Keratinocyte (primary cell): ENCODE data around the gene C2orf69. TPM values are rescaled to one million over a fixed set of nuclear protein-coding genes. Genes with fewer than 3 reads are reported as not detected.

Source experiments
- DNase-seq: peaks from one replicate; pipeline ENCODE4 v3.0.0-alpha.2; 2011; ENCODE audit warnings: low read depth, missing footprints, low spot score
- FAIRE-seq: peaks from 2 replicates; lab custom pipeline; 2011; peaks lifted over from hg19 to GRCh38; lab: Jason Lieb, UNC
- H2AFZ ChIP-seq: 2 replicates; pipeline ENCODE4 v1.6.0; 2012; ENCODE audit warnings: low read length, control low read depth, inconsistent platforms; ENCODE audit not compliant: control insufficient read depth
- H3K27ac ChIP-seq: 2 replicates; pipeline ENCODE4 v1.5.1; 2011; ENCODE audit warnings: low read length; ENCODE audit not compliant: control insufficient read depth, insufficient read depth
- H3K27me3 ChIP-seq: 3 replicates; pipeline ENCODE4 v1.6.0; 2011; ENCODE audit warnings: low read length; ENCODE audit not compliant: control insufficient read depth, insufficient read depth; ENCODE audit errors: extremely low read depth
- H3K36me3 ChIP-seq, 2 experiments: 2 replicates in 1 of 2; 3 replicates in 1 of 2; pipeline ENCODE4 v1.5.1; 2011; ENCODE audit warnings: low read length in 2 of 2, mild to moderate bottlenecking in 1 of 2; ENCODE audit not compliant: control insufficient read depth in 2 of 2, insufficient read depth in 2 of 2; ENCODE audit errors: extremely low read depth in 1 of 2
- H3K4me1 ChIP-seq: 3 replicates; pipeline ENCODE4 v1.5.1; 2011; ENCODE audit warnings: low read length; ENCODE audit not compliant: control insufficient read depth, insufficient read depth; ENCODE audit errors: extremely low read depth
- H3K4me2 ChIP-seq: 3 replicates; pipeline ENCODE4 v1.6.0; 2011; ENCODE audit warnings: low read depth, low read length; ENCODE audit not compliant: control insufficient read depth, insufficient read depth; ENCODE audit errors: extremely low read depth
- H3K4me3 ChIP-seq, 3 experiments: fragments of 200-600 bp in 1 of 3; sonication (generic) in 1 of 3; 2 replicates in 2 of 3; 3 replicates in 1 of 3; pipeline ENCODE4 v1.5.1; 2011 to 2016; ENCODE audit warnings: low read length in 3 of 3, mild to moderate bottlenecking in 3 of 3, control low read depth in 2 of 3, inconsistent platforms in 1 of 3, low read depth in 1 of 3, mixed read lengths in 1 of 3, mixed run types in 1 of 3, moderate library complexity in 1 of 3; ENCODE audit not compliant: control insufficient read depth in 2 of 3, insufficient read depth in 2 of 3; ENCODE audit errors: extremely low read depth in 1 of 3
- H3K79me2 ChIP-seq: 2 replicates; pipeline ENCODE4 v1.6.0; 2012; ENCODE audit warnings: low read length; ENCODE audit not compliant: control insufficient read depth, insufficient read depth
- H3K9ac ChIP-seq: 3 replicates; pipeline ENCODE4 v1.6.0; 2011; ENCODE audit warnings: low read length; ENCODE audit not compliant: control insufficient read depth, insufficient read depth; ENCODE audit errors: extremely low read depth
- H3K9me1 ChIP-seq: 3 replicates; pipeline ENCODE4 v1.6.0; 2011; ENCODE audit warnings: low read length; ENCODE audit not compliant: control insufficient read depth, insufficient read depth; ENCODE audit errors: extremely low read depth
- H3K9me3 ChIP-seq: 2 replicates; pipeline ENCODE4 v1.5.1; 2012; ENCODE audit warnings: low read depth, low read length; ENCODE audit not compliant: control insufficient read depth
- H4K20me1 ChIP-seq: 3 replicates; pipeline ENCODE4 v1.6.0; 2011; ENCODE audit warnings: low read length; ENCODE audit not compliant: control insufficient read depth, insufficient read depth; ENCODE audit errors: extremely low read depth
- CTCF ChIP-seq, 3 experiments: IDR thresholded peaks in 1 of 3; conservative IDR thresholded peaks in 1 of 3; optimal IDR thresholded peaks in 1 of 3; 2 replicates in 2 of 3; 3 replicates in 1 of 3; pipeline versions ENCODE3 to v1.5.1; 2011; ENCODE audit warnings: low read length in 3 of 3, mild to moderate bottlenecking in 3 of 3, moderate library complexity in 2 of 3, control low read depth in 1 of 3, inconsistent platforms in 1 of 3; ENCODE audit not compliant: insufficient read depth in 2 of 3; ENCODE audit errors: extremely low read depth in 1 of 3
- EZH2 ChIP-seq: IDR thresholded peaks from one replicate; pipeline ENCODE4 v1.6.1; 2012; ENCODE audit warnings: inconsistent platforms, mild to moderate bottlenecking, low read length, moderate library complexity
- dilution Hi-C: fragments of 300-500 bp; cut with MboI; formaldehyde crosslinking; loops from one replicate; pipeline ENCODE4 v1.7.0; 2020; ENCODE audit warnings: low sequenced_read_pairs; ENCODE audit not compliant: extremely low pct_ligation_motif_present
- polyA plus RNA-seq, 5 experiments: library from polyadenylated mRNA; depleted of rRNA in 3 of 5; stranded (reverse) in 3 of 5; stranded (forward) in 1 of 5; unstranded in 1 of 5; fragments of >200 nt; gene quantifications; 1 replicate in 1 of 5; 2 replicates in 3 of 5; 3 replicates in 1 of 5; pipeline versions ENCODE4 v1.2.1 to v1.2.3, GENCODE V29; 2011 to 2012; ENCODE audit warnings: missing spikeins in 2 of 5, low read depth in 1 of 5, low replicate concordance in 1 of 5

Gene C2orf69
- polyA plus RNA-seq, 1 donor (not counting 4 experiments of a cell fraction or from before 2014, with no cell fraction given), result 8.6 TPM

- no peaks in the 10 kb centered on the region for H3K79me2 ChIP-seq
- no peaks in the 10 kb centered on the region for H3K9me1 ChIP-seq
- no peak overlapping the region for H3K27ac ChIP-seq
- TF ChIP-seq CTCF (optimal IDR thresholded peaks at IDR 0.05 in 1 of 3, IDR thresholded peaks at IDR 0.05 in 1 of 3, conservative IDR thresholded peaks at IDR 0.05 in 1 of 3; ENCODE audit: extremely low read depth in 1 of 3, insufficient read depth in 2 of 3, low read length in 3 of 3) (no peak), EZH2 (no peak)
- H3K27me3 ChIP-seq, result no peaks in the 10 kb centered on the region
- no peaks in the 10 kb centered on the region for H4K20me1 ChIP-seq
- H3K4me1 ChIP-seq, result no peaks in the 10 kb centered on the region
- H3K36me3 ChIP-seq, result peaks cover 6 to 13% of the 10 kb centered on the region in 2 experiments
- DNase-seq (no peak), FAIRE-seq (no peak)
- H3K4me3 ChIP-seq, result no peak overlapping the region
- no peaks in the 10 kb centered on the region for H3K9me3 ChIP-seq
- H3K9ac ChIP-seq, result no peak overlapping the region
- H2AFZ ChIP-seq, result no peak overlapping the region
- H3K4me2 ChIP-seq, result no peak overlapping the region
- dilution Hi-C loops, result no loop called here
These were observed 55.3 kb downstream of the C2orf69 start for GRCh38 chr2:199966405-199966804.

- Histone ChIP-seq H3K4me1 (no peaks in the 10 kb centered on the region), H3K27ac (no peak overlapping the region), H3K79me2 (no peaks in the 10 kb centered on the region), H3K9me3 (no peaks in the 10 kb centered on the region), H3K4me3 (no peak overlapping the region), H3K27me3 (no peaks in the 10 kb centered on the region), H3K36me3 (peaks cover 6 to 13% of the 10 kb centered on the region in 2 experiments), H2AFZ (no peak overlapping the region), H3K4me2 (no peak overlapping the region), H3K9ac (no peak overlapping the region), H3K9me1 (no peaks in the 10 kb centered on the region), H4K20me1 (no peaks in the 10 kb centered on the region)
- FAIRE-seq, result no peak
- no peak for DNase-seq
- TF ChIP-seq EZH2 (no peak), CTCF (optimal IDR thresholded peaks at IDR 0.05 in 1 of 3, IDR thresholded peaks at IDR 0.05 in 1 of 3, conservative IDR thresholded peaks at IDR 0.05 in 1 of 3; ENCODE audit: extremely low read depth in 1 of 3, insufficient read depth in 2 of 3, low read length in 3 of 3) (no peak)
- dilution Hi-C loops, result no loop called here
These were observed 55.9 kb downstream of the C2orf69 start for GRCh38 chr2:199966976-199967375.
